COR-L47 (cell line): Measurements from ENCODE around the gene LAMC3.

ENCODE experiments used
- DNase-seq: peaks from one replicate; lab custom pipeline; 2025; lab: John Stamatoyannopoulos, UW

LAMC3 gene

GRCh38 chr9:131120620-131121228, 111.8 kb downstream of the LAMC3 start:
- no peak for DNase-seq

- no peak for DNase-seq
Observed at GRCh38 chr9:131121346-131121745, 112.4 kb downstream of the LAMC3 start.

- no peak for DNase-seq
Observed at GRCh38 chr9:131122158-131122557, 113.2 kb downstream of the LAMC3 start.

GRCh38 chr9:131125038-131125287, 116.0 kb downstream of the LAMC3 start:
- no peak for DNase-seq

- DNase-seq: peak; percentile 97
Observed at GRCh38 chr9:131125288-131126058, 116.5 kb downstream of the LAMC3 start, which contains the start of gene NUP214. Gene NUP214, plus strand, starts transcription at chr9:131125586. Its CDS starts 119 bp downstream, at chr9:131125705.

GRCh38 chr9:131126059-131126426, 117.1 kb downstream of the LAMC3 start:
- no peak for DNase-seq

- DNase-seq: no peak
Observed at GRCh38 chr9:131129183-131129582, 120.2 kb downstream of the LAMC3 start.

- DNase-seq: no peak
Observed at GRCh38 chr9:131138676-131139075, 129.7 kb downstream of the LAMC3 start.

GRCh38 chr9:131140112-131140511, 131.1 kb downstream of the LAMC3 start:
- no peak for DNase-seq

GRCh38 chr9:131140550-131140949, 131.6 kb downstream of the LAMC3 start:
- DNase-seq: no peak

- DNase-seq: no peak
Observed at GRCh38 chr9:131142160-131142559, 133.2 kb downstream of the LAMC3 start.
